Pulmonary artery endothelial cell (primary cell): ENCODE results near the gene CST4. TPM values are rescaled to one million over a fixed set of nuclear protein-coding genes. Genes with fewer than 3 reads are reported as not detected.
"Not testable (repeated sequence)": the region's sequence is repeated elsewhere in the genome, so short reads cannot be mapped to it uniquely, and the experiment has no call there.

Source experiments
- DNase-seq: peaks from one replicate; pipeline ENCODE4 v3.0.0-alpha.2; 2011; ENCODE audit warnings: low read depth, low spot score
- total RNA-seq: library from RNA; depleted of rRNA; stranded (reverse); fragments of >200 nt; gene quantifications from 2 replicates; pipeline ENCODE4 v1.2.3, GENCODE V29; 2014

CST4 gene
- total RNA-seq, 1 donor from 2014 or later, result not detected

GRCh38 chr20:23689399-23689690 is 507 bp upstream of the CST4 start:
- DNase-seq, result no peak

GRCh38 chr20:23687986-23688385 is 852 bp downstream of the CST4 start:
- DNase-seq, result no peak

GRCh38 chr20:23686046-23686750 is 2.6 kb downstream of the CST4 start:
- DNase-seq, result no peak

GRCh38 chr20:23685529-23685896 is 3.3 kb downstream of the CST4 start:
- DNase-seq, result not testable (repeated sequence)

GRCh38 chr20:23684261-23684660 is 4.6 kb downstream of the CST4 start:
- DNase-seq, result no peak

- DNase-seq, result no peak
Measured at GRCh38 chr20:23683807-23684206, 5.0 kb downstream of the CST4 start.

- DNase-seq, result no peak
Measured at GRCh38 chr20:23683281-23683680, 5.6 kb downstream of the CST4 start.

GRCh38 chr20:23680146-23680545 is 8.7 kb downstream of the CST4 start:
- DNase-seq, result no peak

- DNase-seq, result no peak
Measured at GRCh38 chr20:23679133-23680092, 9.4 kb downstream of the CST4 start.

GRCh38 chr20:23673209-23673608 is 15.6 kb downstream of the CST4 start:
- no peak for DNase-seq

- DNase-seq, result no peak
Measured at GRCh38 chr20:23672158-23672557, 16.7 kb downstream of the CST4 start.

GRCh38 chr20:23671479-23671878 is 17.4 kb downstream of the CST4 start:
- no peak for DNase-seq

- DNase-seq, result no peak
Measured at GRCh38 chr20:23670361-23670760, 18.5 kb downstream of the CST4 start.

- DNase-seq, result no peak
Measured at GRCh38 chr20:23669866-23670265, 19.0 kb downstream of the CST4 start.

GRCh38 chr20:23669327-23669726 is 19.5 kb downstream of the CST4 start:
- DNase-seq, result no peak

- DNase-seq, result peak; percentile 13
Measured at GRCh38 chr20:23668477-23668951, 20.3 kb downstream of the CST4 start.

GRCh38 chr20:23667666-23668065 is 21.2 kb downstream of the CST4 start:
- no peak for DNase-seq

GRCh38 chr20:23666698-23667097 is 22.1 kb downstream of the CST4 start:
- no peak for DNase-seq

GRCh38 chr20:23666189-23666588 is 22.6 kb downstream of the CST4 start:
- no peak for DNase-seq

GRCh38 chr20:23664954-23665353 is 23.9 kb downstream of the CST4 start:
- DNase-seq, result no peak

GRCh38 chr20:23664046-23664445 is 24.8 kb downstream of the CST4 start:
- DNase-seq, result not testable (repeated sequence)

GRCh38 chr20:23663180-23663579 is 25.7 kb downstream of the CST4 start:
- no peak for DNase-seq
